Measurements from ENCODE around the gene CD7. TPM values are rescaled to one million over a fixed set of nuclear protein-coding genes. Genes with fewer than 3 reads are reported as not detected.

The CD7 gene
- total RNA-seq, 4 donors from 2014 or later: 11.6 to 15.4 (median 15.2) TPM; not detected in 1

- peak overlapping the region in 3 of 4 donors; percentile 37 to 78 (median 67) for H3K27ac ChIP-seq
- peak overlapping the region in 2 of 4 donors; percentile 47 to 51 for H3K4me3 ChIP-seq
- no peak for TF ChIP-seq POLR2A (IDR thresholded peaks at IDR 0.05)
- TF ChIP-seq CTCF (IDR thresholded peaks at IDR 0.05): no peak
- peaks cover 0 to 33% (median 7%) of the 10 kb centered on the region in 4 donors for H3K4me1 ChIP-seq
- H3K9me3 ChIP-seq: no peaks in the 10 kb centered on the region
- DNase-seq: peak in 2 of 3 donors; percentile 76 to 81
- H3K36me3 ChIP-seq: no peaks in the 10 kb centered on the region
- H3K27me3 ChIP-seq: no peaks in the 10 kb centered on the region
Observed at GRCh38 chr17:82338858-82339633, 21.6 kb upstream of the CD7 start.

- peak overlapping the region; percentile 66 to 92 (median 78) for H3K27ac ChIP-seq
- H3K4me1 ChIP-seq: peaks cover 0 to 67% (median 32%) of the 10 kb centered on the region in 4 donors
- peak overlapping the region; percentile 29 to 66 (median 55) for H3K4me3 ChIP-seq
- DNase-seq: peak in 2 of 3 donors; percentile 39 to 80
- no peaks in the 10 kb centered on the region for H3K27me3 ChIP-seq
- H3K9me3 ChIP-seq: no peaks in the 10 kb centered on the region
- TF ChIP-seq POLR2A (IDR thresholded peaks at IDR 0.05) (no peak), CTCF (IDR thresholded peaks at IDR 0.05) (peak in 1 of 6 experiments; percentile 1)
- H3K36me3 ChIP-seq: no peaks in the 10 kb centered on the region
Observed at GRCh38 chr17:82334622-82335394, 17.4 kb upstream of the CD7 start.

- TF ChIP-seq POLR2A (IDR thresholded peaks at IDR 0.05) (no peak), CTCF (IDR thresholded peaks at IDR 0.05) (no peak)
- Histone ChIP-seq H3K27me3 (no peaks in the 10 kb centered on the region), H3K4me3 (peak overlapping the region; percentile 42 to 66 (median 55)), H3K4me1 (peaks cover 4 to 67% (median 32%) of the 10 kb centered on the region in 4 donors), H3K27ac (peak overlapping the region; percentile 66 to 92 (median 78)), H3K36me3 (no peaks in the 10 kb centered on the region), H3K9me3 (no peaks in the 10 kb centered on the region)
- no peak for DNase-seq
Observed at GRCh38 chr17:82334204-82334621, 16.8 kb upstream of the CD7 start.

- H3K4me1 ChIP-seq: peaks cover 7 to 63% (median 32%) of the 10 kb centered on the region in 4 donors
- H3K27ac ChIP-seq: peak within 1 kb of the TSS; percentile 66 to 92 (median 78)
- peak; percentile 35 to 78 (median 73) for DNase-seq
Observed at GRCh38 chr17:82333279-82334171, 16.1 kb upstream of the CD7 start, which contains the start of gene SECTM1. TSS of gene SECTM1 (minus strand) at chr17:82333766. CDS start at chr17:82327240, 6,526 bp downstream.

More at GRCh38 chr17:82333279-82334171, 16.1 kb upstream of the CD7 start, which contains the start of gene SECTM1:
- Histone ChIP-seq H3K36me3 (no peaks in the 10 kb centered on the region), H3K9me3 (no peaks in the 10 kb centered on the region), H3K4me3 (peak within 1 kb of the TSS; percentile 42 to 66 (median 55)), H3K27me3 (no peaks in the 10 kb centered on the region)
- peak in 1 of 2 donors; percentile 34 for TF ChIP-seq POLR2A (IDR thresholded peaks at IDR 0.05)
- no peak for TF ChIP-seq CTCF (IDR thresholded peaks at IDR 0.05)
